ENCODE data around the gene SPPL2B.

SPPL2B gene

DNA sequence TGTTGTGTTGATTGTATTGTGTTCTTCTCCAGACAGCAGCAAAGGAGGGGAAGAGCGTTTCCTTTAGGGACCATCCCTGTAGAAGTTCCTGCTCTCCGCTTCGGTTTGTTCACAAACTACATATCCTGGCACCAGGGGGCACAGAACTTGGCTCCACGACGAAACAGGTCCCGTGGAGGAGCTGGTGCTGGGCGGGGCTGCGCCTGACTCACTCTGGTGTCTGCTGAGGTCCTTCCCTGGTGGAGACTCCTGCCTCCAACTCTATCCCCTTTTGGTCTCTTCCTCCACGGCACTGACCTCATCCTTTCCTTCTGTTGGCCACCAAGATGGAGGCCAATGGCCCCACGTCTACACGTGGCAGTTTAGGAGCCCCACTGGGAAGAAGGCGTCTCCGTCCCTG is 46.3 kb downstream of the SPPL2B start:
- TF ChIP-seq, protein P1, sequence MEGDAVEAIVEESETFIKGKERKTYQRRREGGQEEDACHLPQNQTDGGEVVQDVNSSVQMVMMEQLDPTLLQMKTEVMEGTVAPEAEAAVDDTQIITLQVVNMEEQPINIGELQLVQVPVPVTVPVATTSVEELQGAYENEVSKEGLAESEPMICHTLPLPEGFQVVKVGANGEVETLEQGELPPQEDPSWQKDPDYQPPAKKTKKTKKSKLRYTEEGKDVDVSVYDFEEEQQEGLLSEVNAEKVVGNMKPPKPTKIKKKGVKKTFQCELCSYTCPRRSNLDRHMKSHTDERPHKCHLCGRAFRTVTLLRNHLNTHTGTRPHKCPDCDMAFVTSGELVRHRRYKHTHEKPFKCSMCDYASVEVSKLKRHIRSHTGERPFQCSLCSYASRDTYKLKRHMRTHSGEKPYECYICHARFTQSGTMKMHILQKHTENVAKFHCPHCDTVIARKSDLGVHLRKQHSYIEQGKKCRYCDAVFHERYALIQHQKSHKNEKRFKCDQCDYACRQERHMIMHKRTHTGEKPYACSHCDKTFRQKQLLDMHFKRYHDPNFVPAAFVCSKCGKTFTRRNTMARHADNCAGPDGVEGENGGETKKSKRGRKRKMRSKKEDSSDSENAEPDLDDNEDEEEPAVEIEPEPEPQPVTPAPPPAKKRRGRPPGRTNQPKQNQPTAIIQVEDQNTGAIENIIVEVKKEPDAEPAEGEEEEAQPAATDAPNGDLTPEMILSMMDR (IDR thresholded peaks at IDR 0.05; ENCODE audit: low read depth, low read length, missing control alignments): no peak
- no peak overlapping the region for H3K4me3 ChIP-seq (replicated peaks; ENCODE audit: low read depth, low read length)
- no peak for DNase-seq (ENCODE audit: extremely low read depth, low read depth)

DNA sequence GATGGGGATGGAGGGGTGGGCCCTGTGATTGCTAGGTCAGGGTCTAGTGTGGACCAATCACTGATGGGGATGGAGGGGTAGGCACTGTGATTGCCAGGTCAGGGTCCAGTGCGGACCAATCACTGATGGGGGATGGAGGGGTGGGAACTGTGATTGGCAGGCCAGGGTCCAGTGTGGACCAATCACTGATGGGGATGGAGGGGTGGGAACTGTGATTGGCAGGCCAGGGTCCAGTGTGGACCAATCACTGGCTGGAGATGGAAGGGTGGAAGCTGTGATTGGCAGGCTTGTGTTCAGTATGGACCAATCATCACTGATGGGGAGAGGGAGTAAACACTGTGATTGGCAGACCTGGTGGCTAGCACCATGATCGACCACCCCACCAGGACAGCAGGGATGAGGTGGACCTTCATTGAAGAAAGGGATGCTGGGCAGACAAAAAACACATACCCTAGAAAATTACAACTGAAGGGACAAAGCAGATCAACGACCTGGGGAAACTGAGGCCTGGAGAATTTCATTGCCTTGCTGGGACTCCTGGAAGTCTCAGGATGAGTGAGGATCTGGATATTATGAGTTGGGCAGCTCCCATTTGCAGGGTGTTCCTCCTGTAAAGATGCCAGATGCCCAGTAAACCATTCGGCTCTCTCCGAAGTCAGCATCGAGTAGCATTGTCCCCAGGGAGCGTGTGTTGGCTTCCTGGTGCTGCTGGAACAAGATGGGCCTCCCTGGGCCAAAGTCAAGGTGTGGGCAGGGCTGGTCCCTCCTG is 47.1 kb downstream of the SPPL2B start:
- no peak overlapping the region for H3K4me3 ChIP-seq (replicated peaks; ENCODE audit: low read depth, low read length)
- no peak for DNase-seq (ENCODE audit: extremely low read depth, low read depth)
- TF ChIP-seq, protein P1 (IDR thresholded peaks at IDR 0.05; ENCODE audit: low read depth, low read length, missing control alignments): no peak

DNA sequence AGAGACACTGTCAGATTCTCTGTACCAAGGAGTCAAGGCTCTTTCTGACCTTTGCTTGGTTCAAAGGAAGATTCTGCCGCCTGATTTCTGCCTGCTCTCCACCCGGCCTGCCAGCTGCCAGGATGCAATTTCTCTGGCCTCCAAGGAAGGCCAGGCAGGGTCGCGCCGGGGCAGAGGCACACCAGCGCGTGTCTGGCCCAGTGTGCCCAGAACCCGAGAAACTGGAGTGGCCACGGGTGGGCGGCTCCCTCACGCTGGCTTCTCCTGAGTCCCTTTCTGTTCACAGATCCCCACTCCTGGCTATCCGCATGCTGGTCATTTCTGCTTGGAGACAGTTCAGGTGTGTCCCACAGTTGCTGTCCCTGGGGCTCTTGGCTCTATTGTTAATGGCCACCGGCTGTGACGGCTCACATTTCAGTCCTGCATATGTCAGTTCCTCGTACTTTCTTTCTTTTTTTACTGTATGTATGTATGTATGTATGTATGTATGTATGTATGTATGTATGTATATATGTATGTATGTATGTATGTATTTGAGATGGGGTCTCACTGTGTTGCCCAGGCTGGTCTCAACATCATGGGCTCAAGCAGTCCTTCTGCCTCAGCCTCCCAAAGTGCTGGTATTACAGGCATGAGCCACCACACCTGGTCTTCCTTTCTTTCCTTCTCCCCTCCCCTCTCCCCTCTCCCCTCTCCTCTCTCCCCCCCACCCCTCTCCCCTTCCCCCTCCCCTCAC is 48.5 kb downstream of the SPPL2B start:
- H3K4me3 ChIP-seq (replicated peaks; ENCODE audit: low read depth, low read length): no peak overlapping the region
- TF ChIP-seq, protein P1 (IDR thresholded peaks at IDR 0.05; ENCODE audit: low read depth, low read length, missing control alignments): no peak
- no peak for DNase-seq (ENCODE audit: extremely low read depth, low read depth)

DNA sequence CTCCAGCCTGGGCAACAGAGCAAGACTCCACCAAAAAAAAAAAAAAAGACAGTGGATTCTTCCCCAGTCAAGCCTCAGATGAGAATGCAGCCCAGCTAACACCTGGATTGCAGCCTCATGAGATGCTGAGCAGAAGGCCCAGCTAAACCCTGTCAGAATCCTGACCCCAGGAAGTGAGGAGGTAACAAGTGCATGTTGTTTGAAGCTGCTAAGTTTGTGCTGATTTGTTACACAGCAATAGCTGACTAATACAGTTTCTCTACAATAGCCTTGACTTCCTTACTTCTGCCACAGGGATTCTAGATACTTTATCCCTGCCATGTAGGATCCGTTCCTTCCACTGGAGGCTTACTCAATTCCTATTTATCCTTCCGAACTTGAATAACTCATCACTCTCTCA is 52.1 kb downstream of the SPPL2B start:
- TF ChIP-seq, protein P1 (IDR thresholded peaks at IDR 0.05; ENCODE audit: low read depth, low read length, missing control alignments): no peak
- no peak overlapping the region for H3K4me3 ChIP-seq (replicated peaks; ENCODE audit: low read depth, low read length)
- no peak for DNase-seq (ENCODE audit: extremely low read depth, low read depth)

DNA sequence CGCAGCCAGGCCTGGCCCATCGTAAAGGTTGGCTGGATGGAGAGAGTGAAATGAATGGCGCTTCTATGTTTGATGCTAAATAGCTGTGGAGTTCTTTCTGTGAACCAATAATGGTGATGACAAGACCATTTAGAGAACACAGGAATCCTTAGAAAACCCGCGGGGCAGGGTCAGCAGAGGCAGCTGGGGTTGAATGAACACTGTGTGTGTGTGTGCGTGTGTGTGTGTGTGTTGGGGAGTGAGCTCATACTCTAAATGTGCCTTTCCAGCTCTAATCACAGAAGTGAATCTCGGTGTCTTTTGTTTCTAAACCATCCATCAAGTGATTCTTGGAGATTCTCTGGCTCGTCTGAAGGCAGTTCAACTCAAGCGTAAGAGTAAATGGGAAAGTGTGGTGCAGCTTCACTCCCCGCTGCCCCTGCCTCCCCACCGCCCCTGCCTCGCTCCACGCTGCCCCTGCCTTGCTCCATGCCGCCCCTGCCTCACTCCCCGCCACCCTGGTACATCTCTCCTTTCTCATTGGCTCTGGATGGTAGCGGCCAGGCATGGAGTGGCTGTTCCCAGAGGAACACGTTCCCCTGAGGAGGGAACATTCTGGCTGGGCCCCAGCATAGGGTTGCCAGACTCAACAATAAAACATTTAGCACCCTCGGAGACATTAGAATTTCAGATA is 52.8 kb downstream of the SPPL2B start:
- DNase-seq (ENCODE audit: extremely low read depth, low read depth): no peak
- TF ChIP-seq, protein P1 (IDR thresholded peaks at IDR 0.05; ENCODE audit: low read depth, low read length, missing control alignments): no peak
- no peak overlapping the region for H3K4me3 ChIP-seq (replicated peaks; ENCODE audit: low read depth, low read length)

DNA sequence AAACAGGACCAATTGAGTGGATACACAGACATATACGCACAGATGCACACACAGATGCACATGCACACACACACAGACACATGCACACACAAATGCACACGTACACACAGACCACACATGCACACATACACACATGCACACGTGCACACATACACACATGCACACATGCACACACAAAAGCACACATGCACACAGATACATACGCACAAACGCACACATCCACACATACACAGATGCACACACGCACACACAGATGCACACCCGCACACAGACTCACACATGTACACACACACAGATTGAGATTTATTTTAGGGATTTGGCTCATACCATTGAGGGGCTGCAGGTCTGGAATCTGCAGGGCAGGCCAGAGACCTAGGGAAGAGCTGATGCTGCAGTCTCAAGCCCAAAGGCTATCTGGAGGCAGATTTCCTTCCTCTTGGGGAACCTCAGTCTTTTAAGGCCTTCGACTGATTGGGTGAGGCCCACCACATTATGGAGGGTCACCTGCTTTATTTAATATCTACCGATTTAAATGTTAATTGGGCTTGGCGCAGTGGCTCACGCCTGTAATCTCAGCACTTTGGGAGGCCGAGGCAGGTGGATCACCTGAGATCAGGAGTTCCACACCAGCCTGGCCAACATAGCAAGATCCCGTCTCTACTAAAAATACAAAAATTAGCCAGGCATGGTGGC is 54.2 kb downstream of the SPPL2B start:
- TF ChIP-seq, protein P1 (IDR thresholded peaks at IDR 0.05; ENCODE audit: low read depth, low read length, missing control alignments): no peak
- H3K4me3 ChIP-seq (replicated peaks; ENCODE audit: low read depth, low read length): no peak overlapping the region
- DNase-seq (ENCODE audit: extremely low read depth, low read depth): no peak

Data from HFF-Myc (cell line).